Stimulated activated CD8-positive, alpha-beta memory T cell treated with anti-CD3 and anti-CD28 coated beads, Interleukin-7, amount 100 ng/mL, for 48 hours (primary cell): Measurements from ENCODE around the gene NDUFA3.

Source experiments
- DNase-seq, 2 donors: peaks; one replicate each; pipeline ENCODE4 v3.0.0-alpha.2; 2020; ENCODE audit warnings: low read depth in 1 of 2; ENCODE audit errors: extremely low read depth in 1 of 2

Gene NDUFA3

GRCh38 chr19:54107876-54108490, 5.3 kb downstream of the NDUFA3 start:
- no peak for DNase-seq

GRCh38 chr19:54108496-54108895, 5.8 kb downstream of the NDUFA3 start:
- DNase-seq: no peak

- no peak for DNase-seq
Observed at GRCh38 chr19:54109651-54110050, 7.0 kb downstream of the NDUFA3 start.

GRCh38 chr19:54114340-54115108, 11.9 kb downstream of the NDUFA3 start:
- DNase-seq: peak in 1 of 2 donors; percentile 28

GRCh38 chr19:54115109-54116063, 12.7 kb downstream of the NDUFA3 start, which contains the start of the genes PRPF31 and TFPT:
PRPF31 (plus strand) TSS chr19:54115754; CDS start chr19:54118279, 2,525 bp downstream.
TFPT (minus strand) TSS chr19:54115657; CDS start chr19:54115269, 388 bp downstream.
- DNase-seq: peak; percentile 89 to 96

- DNase-seq: no peak
Observed at GRCh38 chr19:54121259-54121658, 18.6 kb downstream of the NDUFA3 start.

- DNase-seq: no peak
Observed at GRCh38 chr19:54123682-54124081, 21.0 kb downstream of the NDUFA3 start.

GRCh38 chr19:54124393-54124792, 21.7 kb downstream of the NDUFA3 start:
- DNase-seq: no peak

GRCh38 chr19:54125713-54126112, 23.1 kb downstream of the NDUFA3 start:
- no peak for DNase-seq

GRCh38 chr19:54127688-54128440, 25.2 kb downstream of the NDUFA3 start:
- DNase-seq: no peak

GRCh38 chr19:54128441-54128725, 25.7 kb downstream of the NDUFA3 start:
- no peak for DNase-seq

GRCh38 chr19:54128796-54129616, 26.4 kb downstream of the NDUFA3 start:
- no peak for DNase-seq

GRCh38 chr19:54129617-54129996, 27.0 kb downstream of the NDUFA3 start:
- no peak for DNase-seq

GRCh38 chr19:54133312-54133956, 30.8 kb downstream of the NDUFA3 start:
- DNase-seq: no peak

- no peak for DNase-seq
Observed at GRCh38 chr19:54133957-54134590, 31.4 kb downstream of the NDUFA3 start.

- no peak for DNase-seq
Observed at GRCh38 chr19:54136086-54136863, 33.6 kb downstream of the NDUFA3 start.

- DNase-seq: peak; percentile 98 to 99
Observed at GRCh38 chr19:54136864-54137698, 34.4 kb downstream of the NDUFA3 start.
